Measurements from ENCODE around the gene PITRM1.

Gene PITRM1

DNA sequence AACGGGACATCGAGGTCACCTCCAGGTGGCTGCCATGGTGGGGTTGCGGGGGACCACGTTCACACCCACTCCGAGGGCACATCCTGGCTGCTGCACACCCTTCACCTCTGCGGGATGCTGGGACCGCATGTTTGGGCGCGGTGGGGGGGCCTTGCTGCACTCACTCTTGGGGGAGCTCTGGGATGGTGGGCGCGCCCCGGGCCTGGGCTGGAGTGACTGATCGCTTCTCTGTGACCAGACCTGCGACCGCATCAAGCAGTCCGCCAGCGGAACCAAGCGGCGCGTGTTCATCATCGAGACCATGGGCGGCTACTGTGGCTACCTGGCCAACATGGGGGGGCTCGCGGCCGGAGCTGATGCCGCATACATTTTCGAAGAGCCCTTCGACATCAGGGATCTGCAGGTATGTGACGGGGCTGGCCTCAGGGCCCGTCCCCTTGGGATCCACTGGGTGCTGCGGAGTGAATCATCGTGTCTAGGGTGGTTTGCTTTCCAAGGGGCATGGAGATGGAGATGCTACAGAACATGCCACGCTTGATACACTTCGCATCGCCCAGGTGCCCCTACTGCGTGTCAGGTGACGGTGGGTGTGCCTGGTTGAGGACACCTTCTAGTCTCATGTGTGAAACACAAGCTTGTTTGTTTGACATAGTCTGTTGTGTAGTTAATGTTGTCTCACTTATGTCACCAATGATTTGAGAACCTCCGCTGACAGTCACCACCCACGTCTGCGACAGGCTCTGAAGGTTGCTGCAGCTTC, 42.8 kb downstream of the PITRM1 start:
- DNase-seq (ENCODE audit: low read depth), result no peak
- TF ChIP-seq, protein P1, sequence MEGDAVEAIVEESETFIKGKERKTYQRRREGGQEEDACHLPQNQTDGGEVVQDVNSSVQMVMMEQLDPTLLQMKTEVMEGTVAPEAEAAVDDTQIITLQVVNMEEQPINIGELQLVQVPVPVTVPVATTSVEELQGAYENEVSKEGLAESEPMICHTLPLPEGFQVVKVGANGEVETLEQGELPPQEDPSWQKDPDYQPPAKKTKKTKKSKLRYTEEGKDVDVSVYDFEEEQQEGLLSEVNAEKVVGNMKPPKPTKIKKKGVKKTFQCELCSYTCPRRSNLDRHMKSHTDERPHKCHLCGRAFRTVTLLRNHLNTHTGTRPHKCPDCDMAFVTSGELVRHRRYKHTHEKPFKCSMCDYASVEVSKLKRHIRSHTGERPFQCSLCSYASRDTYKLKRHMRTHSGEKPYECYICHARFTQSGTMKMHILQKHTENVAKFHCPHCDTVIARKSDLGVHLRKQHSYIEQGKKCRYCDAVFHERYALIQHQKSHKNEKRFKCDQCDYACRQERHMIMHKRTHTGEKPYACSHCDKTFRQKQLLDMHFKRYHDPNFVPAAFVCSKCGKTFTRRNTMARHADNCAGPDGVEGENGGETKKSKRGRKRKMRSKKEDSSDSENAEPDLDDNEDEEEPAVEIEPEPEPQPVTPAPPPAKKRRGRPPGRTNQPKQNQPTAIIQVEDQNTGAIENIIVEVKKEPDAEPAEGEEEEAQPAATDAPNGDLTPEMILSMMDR (IDR thresholded peaks at IDR 0.05; ENCODE audit: control insufficient read depth, insufficient read depth, low read depth, low read length, missing control alignments), result no peak
- H3K4me3 ChIP-seq (ENCODE audit: control insufficient read depth, low read depth, low read length), result no peak overlapping the region

DNA sequence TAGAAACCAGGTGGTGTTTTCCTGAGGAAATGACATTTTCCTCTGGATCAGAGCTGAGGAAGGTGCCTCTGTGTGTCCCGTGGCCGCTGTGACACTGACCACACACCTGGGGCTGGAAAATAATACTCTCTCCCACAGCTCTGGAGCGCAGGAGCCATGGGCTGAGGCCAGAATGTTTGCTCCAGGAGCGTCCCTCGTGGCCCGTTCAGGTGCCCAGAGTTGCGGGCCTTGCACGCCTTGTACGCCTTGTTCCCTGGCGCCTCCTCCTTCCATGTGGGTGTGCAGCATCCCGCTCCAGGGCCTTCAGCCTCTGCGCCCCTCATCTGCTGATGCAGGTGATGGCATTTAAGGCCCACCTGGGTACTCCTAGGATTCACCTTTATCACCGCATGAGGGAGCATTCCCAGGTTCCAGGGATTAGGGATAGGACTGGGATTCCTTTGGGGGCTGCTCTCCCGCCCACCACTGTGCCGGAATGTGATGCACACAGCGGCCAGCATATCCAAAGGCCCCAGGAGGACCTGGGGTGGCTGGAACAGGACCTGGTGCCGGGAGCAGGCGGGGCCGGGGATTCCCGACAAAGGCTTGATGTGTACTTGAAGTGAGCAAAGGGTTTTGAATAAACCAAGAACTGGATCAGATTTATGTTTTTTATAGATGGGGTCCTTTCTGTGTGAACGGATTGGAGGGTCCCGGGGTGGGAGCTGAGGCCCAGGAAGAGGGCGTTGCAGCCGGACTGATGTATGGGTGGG, 44.0 kb downstream of the PITRM1 start:
- no peak for DNase-seq (ENCODE audit: low read depth)
- TF ChIP-seq, protein P1 (IDR thresholded peaks at IDR 0.05; ENCODE audit: control insufficient read depth, insufficient read depth, low read depth, low read length, missing control alignments), result no peak
- H3K4me3 ChIP-seq (ENCODE audit: control insufficient read depth, low read depth, low read length), result no peak overlapping the region

DNA sequence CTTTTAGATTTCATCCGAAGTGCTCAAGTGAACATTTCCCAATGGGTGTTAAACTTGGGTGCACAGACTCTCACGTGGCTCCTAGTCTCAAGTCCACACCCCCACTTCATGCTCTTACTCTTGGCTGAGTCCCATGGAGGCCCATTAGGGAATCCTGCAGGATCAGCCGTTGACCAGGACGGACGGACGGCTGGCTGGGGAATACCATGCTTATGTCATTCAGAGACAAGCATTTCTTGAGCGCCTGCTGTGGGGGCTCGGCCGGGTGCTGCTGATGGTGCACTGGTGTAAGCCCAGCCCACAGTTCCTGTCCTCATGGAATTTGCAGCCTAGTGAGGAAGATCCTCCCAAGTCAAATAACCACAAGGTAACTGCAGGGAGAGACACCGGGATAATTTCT, 44.7 kb downstream of the PITRM1 start:
- no peak overlapping the region for H3K4me3 ChIP-seq (ENCODE audit: control insufficient read depth, low read depth, low read length)
- DNase-seq (ENCODE audit: low read depth), result no peak
- TF ChIP-seq, protein P1 (IDR thresholded peaks at IDR 0.05; ENCODE audit: control insufficient read depth, insufficient read depth, low read depth, low read length, missing control alignments), result no peak

DNA sequence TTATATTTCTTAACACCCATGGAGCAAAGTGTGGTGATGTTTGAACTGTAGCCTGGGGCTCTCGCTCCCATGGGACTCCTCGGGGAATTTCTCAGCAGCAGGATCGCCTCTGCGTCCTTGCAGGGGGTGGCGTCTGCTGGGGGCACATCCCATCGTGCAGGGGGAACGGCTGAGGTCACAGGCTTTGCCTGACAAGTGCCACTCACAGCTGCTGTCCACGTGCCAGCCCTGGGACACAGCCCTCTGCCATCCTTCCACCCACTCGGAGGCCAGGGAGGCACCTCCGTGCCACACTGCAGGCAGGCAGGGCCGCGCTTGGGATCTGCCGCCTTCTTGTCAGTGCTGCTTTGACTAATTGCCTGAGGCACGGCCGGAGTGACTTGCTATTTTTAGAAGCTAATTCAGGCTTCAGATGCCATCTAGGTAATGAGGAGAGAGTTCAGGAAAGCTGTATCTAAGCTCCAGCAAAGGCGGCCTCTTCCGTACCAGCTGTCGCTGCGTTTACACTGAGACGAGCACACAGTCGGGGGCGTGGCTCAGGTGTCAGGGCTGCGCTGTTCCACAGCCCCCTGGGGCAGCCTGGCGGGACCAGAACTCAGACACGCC, 45.7 kb downstream of the PITRM1 start:
- no peak for DNase-seq (ENCODE audit: low read depth)
- H3K4me3 ChIP-seq (ENCODE audit: control insufficient read depth, low read depth, low read length), result no peak overlapping the region
- TF ChIP-seq, protein P1 (IDR thresholded peaks at IDR 0.05; ENCODE audit: control insufficient read depth, insufficient read depth, low read depth, low read length, missing control alignments), result no peak

DNA sequence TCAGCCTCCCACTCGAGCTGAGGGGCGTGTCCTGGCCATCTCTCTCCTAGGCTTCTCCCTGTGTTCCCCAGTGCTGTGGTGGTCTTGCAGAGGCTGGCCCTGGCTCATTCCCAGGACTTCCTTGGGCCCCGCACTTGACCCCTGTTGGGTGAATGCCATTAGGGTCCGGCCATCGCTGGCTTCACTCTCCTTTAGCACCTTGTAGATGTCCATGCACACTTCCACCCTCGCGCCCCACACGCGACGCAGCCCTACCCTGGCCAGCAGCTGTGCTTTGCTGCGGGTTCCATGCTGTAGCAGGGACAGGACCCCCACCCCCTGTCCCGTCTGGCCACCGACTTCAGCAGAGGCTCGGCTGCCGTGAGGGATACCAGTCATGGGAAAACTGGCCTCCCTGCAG, 46.3 kb downstream of the PITRM1 start:
- DNase-seq (ENCODE audit: low read depth), result no peak
- no peak overlapping the region for H3K4me3 ChIP-seq (ENCODE audit: control insufficient read depth, low read depth, low read length)
- TF ChIP-seq, protein P1 (IDR thresholded peaks at IDR 0.05; ENCODE audit: control insufficient read depth, insufficient read depth, low read depth, low read length, missing control alignments), result no peak

DNA sequence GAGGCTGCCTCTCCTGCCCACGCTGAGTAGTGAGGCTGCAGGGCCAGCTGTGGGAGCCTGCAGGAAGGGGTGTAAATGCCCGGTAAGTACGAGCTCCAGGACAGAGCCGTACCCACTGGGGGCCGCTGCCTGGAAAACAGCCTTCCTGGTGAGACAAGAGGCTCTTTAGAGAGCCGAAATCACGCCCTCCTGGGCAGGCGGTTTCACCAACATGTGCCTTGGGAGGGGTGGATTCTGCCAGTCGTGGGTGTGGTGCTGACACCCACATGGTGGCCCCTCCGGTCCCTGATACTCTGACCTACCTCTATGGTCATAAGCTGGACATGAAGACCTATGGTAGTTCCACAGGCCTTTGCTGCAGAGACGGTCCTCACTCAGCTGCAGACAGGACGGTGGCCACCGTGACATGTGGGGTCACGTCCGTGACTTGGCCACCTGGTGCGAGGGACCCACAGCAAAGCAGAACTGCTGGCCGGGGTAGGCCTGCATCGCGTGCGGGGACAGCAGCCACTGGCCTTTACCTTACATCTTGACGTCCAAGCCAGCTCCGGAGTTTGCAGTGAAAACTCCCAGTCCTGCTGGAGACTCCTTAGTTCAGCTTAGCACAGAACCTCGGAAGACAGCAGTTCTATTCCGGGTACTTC, 46.9 kb downstream of the PITRM1 start:
- TF ChIP-seq, protein P1 (IDR thresholded peaks at IDR 0.05; ENCODE audit: control insufficient read depth, insufficient read depth, low read depth, low read length, missing control alignments), result no peak

More for the DNA sequence above, 46.9 kb downstream of the PITRM1 start:
- DNase-seq (ENCODE audit: low read depth), result no peak
- no peak overlapping the region for H3K4me3 ChIP-seq (ENCODE audit: control insufficient read depth, low read depth, low read length)
